PC-3 (cell line): ENCODE data around the gene PHYKPL. TPM values are rescaled to one million over a fixed set of nuclear protein-coding genes. Genes with fewer than 3 reads are reported as not detected.

Source experiments
- ATAC-seq: fragments of 200-7000 bp; cut with Tn5 transposase; 2 replicates; pipeline ENCODE4 v1.9.1; 2020; ENCODE audit warnings: mild to moderate bottlenecking, moderate library complexity
- BruUV-seq: library from RNA; stranded (reverse); fragments of 400-500 nt; replicated peaks from 2 replicates; lab custom pipeline; 2021; lab: Mats Ljungman, UMichigan
- CTCF ChIA-PET: fragments of 300-600 bp; sonication (Branson Sonifier 250); formaldehyde crosslinking; loops from one replicate; lab custom pipeline; 2022; ENCODE audit warnings: antibody characterized with exemption; lab: Charles Lee
- POLR2A ChIA-PET: fragments of 300-600 bp; sonication (Branson Sonifier 250); formaldehyde crosslinking; loops from one replicate; lab custom pipeline; 2022; ENCODE audit warnings: antibody characterized with exemption; ENCODE audit not compliant: unreplicated experiment; lab: Charles Lee
- DNase-seq: peaks from one replicate; pipeline ENCODE4 v3.0.0-alpha.2; 2015
- H2AFZ ChIP-seq: fragments of 300-600 bp; sonication (generic); 2 replicates; pipeline ENCODE4 v1.6.0; 2016; ENCODE audit warnings: antibody characterized with exemption, low read length
- H3F3A ChIP-seq: fragments of 300-600 bp; sonication (generic); one replicate; pipeline ENCODE4 v1.6.0; 2017; ENCODE audit warnings: antibody characterized with exemption, low read length, control low read depth, mild to moderate bottlenecking; ENCODE audit not compliant: unreplicated experiment
- H3K27ac ChIP-seq: fragments of 300-600 bp; sonication (generic); 2 replicates; pipeline ENCODE4 v1.5.1; 2016; ENCODE audit warnings: mild to moderate bottlenecking, low read length
- H3K27me3 ChIP-seq: fragments of 300-600 bp; sonication (generic); 2 replicates; pipeline ENCODE4 v1.6.1; 2016; ENCODE audit warnings: low read length, mixed read lengths
- H3K36me3 ChIP-seq: fragments of 300-600 bp; sonication (generic); 2 replicates; pipeline ENCODE4 v1.6.1; 2016; ENCODE audit warnings: low read depth, mixed run types, low read length, mixed read lengths
- H3K4me1 ChIP-seq: fragments of 300-600 bp; sonication (generic); 2 replicates; pipeline ENCODE4 v1.5.1; 2016; ENCODE audit warnings: low read length; ENCODE audit not compliant: insufficient read depth
- H3K4me2 ChIP-seq: fragments of 300-600 bp; sonication (generic); 2 replicates; pipeline ENCODE4 v1.6.0; 2016; ENCODE audit warnings: low read length
- H3K4me3 ChIP-seq: fragments of 300-600 bp; sonication (generic); 2 replicates; pipeline ENCODE4 v1.5.1; 2016; ENCODE audit warnings: mild to moderate bottlenecking, low read length, mixed read lengths
- H3K79me2 ChIP-seq: fragments of 300-600 bp; sonication (generic); 2 replicates; pipeline ENCODE4 v1.6.1; 2017; ENCODE audit warnings: low read length, mixed read lengths
- H3K9ac ChIP-seq: fragments of 300-600 bp; sonication (generic); 2 replicates; pipeline ENCODE4 v1.6.0; 2016; ENCODE audit warnings: mild to moderate bottlenecking, low read length
- H3K9me2 ChIP-seq: fragments of 300-600 bp; sonication (generic); replicated peaks from 2 replicates; pipeline ENCODE4 v1.6.1; 2016; ENCODE audit warnings: mixed run types, low read length, mixed read lengths
- H3K9me3 ChIP-seq: fragments of 300-600 bp; sonication (generic); 2 replicates; pipeline ENCODE4 v1.6.1; 2016; ENCODE audit warnings: low read length, mixed read lengths
- H4K20me1 ChIP-seq: fragments of 300-600 bp; sonication (generic); 2 replicates; pipeline ENCODE4 v1.6.1; 2016; ENCODE audit warnings: low read length, mixed read lengths
- CTCF ChIP-seq: fragments of 300-600 bp; sonication (generic); conservative IDR thresholded peaks from 2 replicates; pipeline ENCODE4 v1.5.1; 2017; ENCODE audit warnings: antibody characterized with exemption, low read depth, mild to moderate bottlenecking, low read length
- EZH2 ChIP-seq: fragments of 300-600 bp; sonication (generic); IDR thresholded peaks from one replicate; pipeline ENCODE4 v1.6.1; 2017; ENCODE audit warnings: antibody characterized with exemption, mild to moderate bottlenecking, low read length; ENCODE audit not compliant: unreplicated experiment
- EZH2phosphoT487 ChIP-seq: fragments of 300-600 bp; sonication (generic); IDR thresholded peaks from 2 replicates; pipeline ENCODE4 v1.6.1; 2018; ENCODE audit warnings: mild to moderate bottlenecking, antibody characterized with exemption, low read length, borderline replicate concordance
- intact Hi-C: fragments of 100-400 bp; cut with micrococcal nuclease; formaldehyde crosslinking; loops from 2 replicates; pipeline ENCODE4 v1.9.0; 2023
- total RNA-seq: library from RNA; depleted of rRNA; stranded (reverse); fragments of >200 nt; gene quantifications from 2 replicates; pipeline ENCODE4 v1.2.3, GENCODE V29; 2014

PHYKPL gene
- total RNA-seq, 1 experiment from 2014 or later = 31.2 TPM

- BruUV-seq = no TSS peak
- intact Hi-C loops = loop anchor here (2.0 to 5.0 kb wide), 3 partner anchors 186 to 1211 kb away; partner anchors contain the start of gene COL23A1
Observed at GRCh38 chr5:178281331-178281730, 48.7 kb upstream of the PHYKPL start.

GRCh38 chr5:178280631-178281030, 48.0 kb upstream of the PHYKPL start:
- Histone ChIP-seq H3K4me3 (no peak overlapping the region), H3K4me1 (no peaks in the 10 kb centered on the region), H3K9me3 (0 out of 2 replicates have a peak, but pooled peaks cover 4% of the 10 kb centered on the region), H3K36me3 (no peaks in the 10 kb centered on the region), H3K9ac (no peak overlapping the region), H3K27me3 (peaks cover 24% of the 10 kb centered on the region), H3K79me2 (no peaks in the 10 kb centered on the region), H3K4me2 (no peak overlapping the region), H4K20me1 (no peaks in the 10 kb centered on the region), H3K9me2 (no peaks in the 10 kb centered on the region), H2AFZ (no peak overlapping the region), H3K27ac (no peak overlapping the region), H3F3A (no peaks in the 10 kb centered on the region)
- ATAC-seq = no peak
- TF ChIP-seq EZH2 = no peak
- TF ChIP-seq CTCF = no peak
- TF ChIP-seq EZH2phosphoT487 = no peak
- ChIA-PET POLR2A (no interaction called here), CTCF (no interaction called here)
- intact Hi-C loops = loop anchor here (1.0 to 5.0 kb wide), 5 partner anchors 187 to 1212 kb away; partner anchors contain the start of genes COL23A1 and ZNF354A
- no peak for DNase-seq
- BruUV-seq = no TSS peak

More at GRCh38 chr5:178281331-178281730, 48.7 kb upstream of the PHYKPL start:
- Histone ChIP-seq H3K4me2 (no peak overlapping the region), H3K79me2 (no peaks in the 10 kb centered on the region), H3F3A (no peaks in the 10 kb centered on the region), H3K27ac (no peak overlapping the region), H3K9ac (no peak overlapping the region), H3K27me3 (peaks cover 18% of the 10 kb centered on the region), H3K36me3 (no peaks in the 10 kb centered on the region), H3K9me3 (no peaks in the 10 kb centered on the region), H3K4me3 (no peak overlapping the region), H2AFZ (no peak overlapping the region), H3K4me1 (no peaks in the 10 kb centered on the region), H4K20me1 (no peaks in the 10 kb centered on the region), H3K9me2 (no peaks in the 10 kb centered on the region)
- ATAC-seq = no peak
- TF ChIP-seq CTCF (no peak), EZH2phosphoT487 (no peak), EZH2 (no peak)
- CTCF ChIA-PET = interaction anchor here (0.6 kb wide), 1 partner anchor 271 kb away, joined by 7 read pairs; no protein-coding TSS in a partner anchor
- POLR2A ChIA-PET = no interaction called here
- no peak for DNase-seq

GRCh38 chr5:178279723-178280438, 47.3 kb upstream of the PHYKPL start:
- no peaks in the 10 kb centered on the region for H3K4me1 ChIP-seq
- no peak overlapping the region for H3K27ac ChIP-seq
- ChIA-PET CTCF (no interaction called here), POLR2A (no interaction called here)
- no peak overlapping the region for H3K9ac ChIP-seq
- no peaks in the 10 kb centered on the region for H3K79me2 ChIP-seq
- H3F3A ChIP-seq = no peaks in the 10 kb centered on the region
- no peak overlapping the region for H3K4me3 ChIP-seq
- intact Hi-C loops = loop anchor here (1.0 to 5.0 kb wide), 5 partner anchors 187 to 1212 kb away; partner anchors contain the start of genes COL23A1 and ZNF354A
- H3K36me3 ChIP-seq = no peaks in the 10 kb centered on the region
- H4K20me1 ChIP-seq = no peaks in the 10 kb centered on the region
- no peaks in the 10 kb centered on the region for H3K9me2 ChIP-seq
- TF ChIP-seq CTCF (peak; percentile 98), EZH2phosphoT487 (no peak)
- peaks cover 27% of the 10 kb centered on the region for H3K27me3 ChIP-seq
- peak overlapping the region; percentile 59 for H3K4me2 ChIP-seq
- ATAC-seq (peak; percentile 94), DNase-seq (peak; percentile 85)
- no TSS peak for BruUV-seq
- H2AFZ ChIP-seq = peak overlapping the region; percentile 52; the same call in 1 of the 2 replicates
- H3K9me3 ChIP-seq = 0 out of 2 replicates have a peak, but pooled peaks cover 5% of the 10 kb centered on the region
